ENCODE results near the gene COL4A3.

The COL4A3 gene

DNA sequence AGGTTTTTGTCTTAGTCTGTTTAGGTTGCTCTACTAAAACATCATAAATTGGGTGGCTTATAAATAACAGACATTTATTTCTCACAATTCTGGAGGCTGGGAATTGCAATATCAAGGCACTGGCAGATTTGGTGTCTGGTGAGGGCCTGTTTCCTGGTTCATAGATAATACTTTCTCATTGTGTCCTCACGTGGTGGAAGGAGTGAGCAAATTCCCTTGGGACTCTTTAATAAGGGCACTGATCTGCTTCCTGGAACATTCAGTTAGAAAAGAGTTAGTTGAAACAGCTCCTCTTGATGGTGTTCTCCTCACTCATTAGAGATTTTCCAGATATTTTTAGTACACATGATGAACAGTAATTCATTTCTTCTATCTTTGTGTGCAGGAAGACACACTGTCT lies 22.3 kb downstream of the COL4A3 start:
- DNase-seq (ENCODE audit: low read depth) = no peak
- TF ChIP-seq, protein P1, sequence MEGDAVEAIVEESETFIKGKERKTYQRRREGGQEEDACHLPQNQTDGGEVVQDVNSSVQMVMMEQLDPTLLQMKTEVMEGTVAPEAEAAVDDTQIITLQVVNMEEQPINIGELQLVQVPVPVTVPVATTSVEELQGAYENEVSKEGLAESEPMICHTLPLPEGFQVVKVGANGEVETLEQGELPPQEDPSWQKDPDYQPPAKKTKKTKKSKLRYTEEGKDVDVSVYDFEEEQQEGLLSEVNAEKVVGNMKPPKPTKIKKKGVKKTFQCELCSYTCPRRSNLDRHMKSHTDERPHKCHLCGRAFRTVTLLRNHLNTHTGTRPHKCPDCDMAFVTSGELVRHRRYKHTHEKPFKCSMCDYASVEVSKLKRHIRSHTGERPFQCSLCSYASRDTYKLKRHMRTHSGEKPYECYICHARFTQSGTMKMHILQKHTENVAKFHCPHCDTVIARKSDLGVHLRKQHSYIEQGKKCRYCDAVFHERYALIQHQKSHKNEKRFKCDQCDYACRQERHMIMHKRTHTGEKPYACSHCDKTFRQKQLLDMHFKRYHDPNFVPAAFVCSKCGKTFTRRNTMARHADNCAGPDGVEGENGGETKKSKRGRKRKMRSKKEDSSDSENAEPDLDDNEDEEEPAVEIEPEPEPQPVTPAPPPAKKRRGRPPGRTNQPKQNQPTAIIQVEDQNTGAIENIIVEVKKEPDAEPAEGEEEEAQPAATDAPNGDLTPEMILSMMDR (IDR thresholded peaks at IDR 0.05; ENCODE audit: insufficient read depth, low read depth, low read length, missing control alignments) = no peak
- no peak overlapping the region for H3K4me3 ChIP-seq (ENCODE audit: low read length)

GRCh38 chr2:227188292-227188691 lies 23.9 kb downstream of the COL4A3 start:
- TF ChIP-seq, protein P1 (IDR thresholded peaks at IDR 0.05; ENCODE audit: insufficient read depth, low read depth, low read length, missing control alignments) = no peak
- no peak for DNase-seq (ENCODE audit: low read depth)
- H3K4me3 ChIP-seq (ENCODE audit: low read length) = no peak overlapping the region

DNA sequence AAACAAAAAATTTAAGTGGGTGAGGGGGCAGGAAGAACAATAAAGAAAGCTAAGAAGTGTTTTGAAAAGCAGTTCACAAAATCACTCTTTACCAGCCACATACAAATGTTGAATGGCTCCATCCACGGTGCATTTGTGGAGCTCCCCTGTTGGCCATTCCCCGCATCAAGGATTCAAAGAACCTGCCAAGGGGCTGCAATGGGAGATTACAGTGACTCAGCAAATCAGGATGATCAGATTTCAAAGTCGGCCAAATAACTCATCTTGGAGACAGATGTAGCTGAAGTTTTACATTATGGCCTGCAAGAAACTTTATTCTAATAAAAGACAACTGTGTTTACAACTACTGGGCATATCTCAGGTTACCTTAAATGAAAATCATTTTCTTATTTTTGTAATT lies 26.9 kb downstream of the COL4A3 start:
- DNase-seq (ENCODE audit: low read depth) = no peak
- TF ChIP-seq, protein P1 (IDR thresholded peaks at IDR 0.05; ENCODE audit: insufficient read depth, low read depth, low read length, missing control alignments) = no peak
- H3K4me3 ChIP-seq (ENCODE audit: low read length) = no peak overlapping the region

DNA sequence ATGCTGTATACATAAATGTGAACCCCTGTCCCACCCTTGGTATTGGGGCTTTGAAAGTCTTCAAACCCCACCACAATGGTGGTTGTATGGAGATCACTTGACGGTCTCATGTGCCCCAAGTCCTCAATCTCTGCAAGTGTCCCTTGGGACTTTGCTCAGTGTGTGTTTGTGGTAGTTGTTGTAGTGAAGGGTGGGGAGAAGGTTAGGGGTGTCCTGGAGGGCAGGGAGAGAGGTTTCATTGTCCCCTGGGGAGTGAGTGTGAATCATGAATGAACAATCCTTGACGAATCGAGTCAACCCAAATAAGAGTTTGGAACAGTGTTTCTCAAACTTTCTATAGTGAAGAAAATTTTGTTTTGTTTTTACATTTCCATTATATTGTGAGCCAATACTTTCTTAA lies 28.1 kb downstream of the COL4A3 start:
- TF ChIP-seq, protein P1 (IDR thresholded peaks at IDR 0.05; ENCODE audit: insufficient read depth, low read depth, low read length, missing control alignments) = no peak
- no peak for DNase-seq (ENCODE audit: low read depth)
- H3K4me3 ChIP-seq (ENCODE audit: low read length) = no peak overlapping the region

- no peak overlapping the region for H3K4me3 ChIP-seq (ENCODE audit: low read length)
- no peak for DNase-seq (ENCODE audit: low read depth)
- TF ChIP-seq, protein P1 (IDR thresholded peaks at IDR 0.05; ENCODE audit: insufficient read depth, low read depth, low read length, missing control alignments) = no peak
These were observed 29.8 kb downstream of the COL4A3 start for GRCh38 chr2:227194219-227194618.

- TF ChIP-seq, protein P1 (IDR thresholded peaks at IDR 0.05; ENCODE audit: insufficient read depth, low read depth, low read length, missing control alignments) = no peak
- DNase-seq (ENCODE audit: low read depth) = no peak
- no peak overlapping the region for H3K4me3 ChIP-seq (ENCODE audit: low read length)
These were observed 34.4 kb downstream of the COL4A3 start for GRCh38 chr2:227198866-227199265.

GRCh38 chr2:227201771-227202170 lies 37.3 kb downstream of the COL4A3 start:
- no peak overlapping the region for H3K4me3 ChIP-seq (ENCODE audit: low read length)
- no peak for DNase-seq (ENCODE audit: low read depth)
- TF ChIP-seq, protein P1 (IDR thresholded peaks at IDR 0.05; ENCODE audit: insufficient read depth, low read depth, low read length, missing control alignments) = no peak
